Measurements from ENCODE around the gene PLXNA2.

- TF ChIP-seq CTCF (IDR thresholded peaks at IDR 0.05) (no peak), POLR2A (IDR thresholded peaks at IDR 0.05) (no peak)
These were observed 122.3 kb downstream of the PLXNA2 start for GRCh38 chr1:208121813-208122364.
